ENCODE measurements around the gene SRBD1.

Gene SRBD1

GRCh38 chr2:45345331-45346234, 265.5 kb downstream of the SRBD1 start:
- no peak for DNase-seq

- DNase-seq: no peak
These were observed 266.6 kb downstream of the SRBD1 start for GRCh38 chr2:45344502-45344901.

GRCh38 chr2:45344071-45344470, 267.0 kb downstream of the SRBD1 start:
- no peak for DNase-seq

GRCh38 chr2:45343251-45344017, 267.6 kb downstream of the SRBD1 start:
- no peak for DNase-seq

GRCh38 chr2:45340318-45340717, 270.7 kb downstream of the SRBD1 start:
- no peak for DNase-seq

GRCh38 chr2:45339253-45339652, 271.8 kb downstream of the SRBD1 start:
- no peak for DNase-seq

All from NCI-H1930 (cell line).